Activated naive CD4-positive, alpha-beta T cell treated with anti-CD3 and anti-CD28 coated beads, Interleukin-2, amount 10 ng/mL, durations not matched to agents 7 days and 5 days (primary cell): ENCODE measurements around the gene OGFR.

ENCODE experiments used
- CTCF ChIA-PET: fragments of 350-600 bp; sonication (Branson Sonifier 250); formaldehyde crosslinking; loops from one replicate; lab custom pipeline; 2021; ENCODE audit warnings: antibody characterized with exemption; lab: Charles Lee
- DNase-seq: peaks from one replicate; pipeline ENCODE4 v3.0.0-alpha.2; 2020
- H3K27ac Mint-ChIP-seq: one replicate; pipeline ENCODE4 v1.8.0; 2021; ENCODE audit warnings: mild to moderate bottlenecking, moderate library complexity, mixed read lengths
- H3K27me3 Mint-ChIP-seq: one replicate; pipeline ENCODE4 v1.8.0; 2021; ENCODE audit warnings: mild to moderate bottlenecking, mixed read lengths
- H3K36me3 Mint-ChIP-seq: one replicate; pipeline ENCODE4 v1.8.0; 2021; ENCODE audit warnings: mixed read lengths
- H3K4me1 Mint-ChIP-seq: one replicate; pipeline ENCODE4 v1.8.0; 2021; ENCODE audit warnings: mixed read lengths
- H3K4me3 Mint-ChIP-seq: one replicate; pipeline ENCODE4 v1.8.0; 2021; ENCODE audit warnings: mild to moderate bottlenecking, moderate library complexity, mixed read lengths
- H3K9me3 Mint-ChIP-seq: one replicate; pipeline ENCODE4 v1.8.0; 2021; ENCODE audit warnings: mixed read lengths

The OGFR gene

DNA sequence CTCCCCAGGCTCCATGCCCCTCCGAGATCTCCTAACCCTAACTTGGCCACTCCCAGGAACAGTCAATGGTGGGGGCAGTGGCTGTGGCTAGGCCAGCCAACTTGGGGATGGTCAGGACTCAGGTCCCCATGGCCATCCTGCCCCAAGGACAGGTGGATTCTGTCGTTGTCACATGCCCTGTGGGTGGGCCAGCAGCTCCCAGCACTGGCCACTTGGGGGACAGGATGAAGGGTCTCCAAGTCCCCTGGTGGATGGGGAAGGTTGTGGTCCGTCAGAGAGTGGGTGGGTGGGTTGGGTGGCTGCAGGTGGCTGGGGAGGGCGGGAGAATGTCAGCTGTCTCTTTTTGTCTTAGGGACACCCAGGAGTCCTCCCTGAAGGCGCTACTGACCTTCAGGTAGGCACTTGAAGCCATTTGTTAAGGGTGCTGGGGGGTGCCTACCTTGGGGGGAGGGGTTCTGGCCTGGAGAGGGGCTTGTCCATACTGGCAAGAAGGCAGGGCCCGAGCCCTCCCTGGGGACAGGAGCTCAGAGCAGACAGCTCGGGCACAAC lies 17.7 kb downstream of the OGFR start:
- Mint-ChIP-seq H3K27ac (no peak overlapping the region), H3K27me3 (peaks cover 42% of the 10 kb centered on the region), H3K36me3 (no peaks in the 10 kb centered on the region), H3K4me3 (no peak overlapping the region), H3K4me1 (peaks cover 4% of the 10 kb centered on the region), H3K9me3 (no peaks in the 10 kb centered on the region)
- DNase-seq: no peak
- CTCF ChIA-PET: interaction anchor here (0.7 to 1.3 kb wide), 5 partner anchors 8 to 233 kb away, joined by 3 to 8 read pairs (median 3); no protein-coding TSS in a partner anchor

DNA sequence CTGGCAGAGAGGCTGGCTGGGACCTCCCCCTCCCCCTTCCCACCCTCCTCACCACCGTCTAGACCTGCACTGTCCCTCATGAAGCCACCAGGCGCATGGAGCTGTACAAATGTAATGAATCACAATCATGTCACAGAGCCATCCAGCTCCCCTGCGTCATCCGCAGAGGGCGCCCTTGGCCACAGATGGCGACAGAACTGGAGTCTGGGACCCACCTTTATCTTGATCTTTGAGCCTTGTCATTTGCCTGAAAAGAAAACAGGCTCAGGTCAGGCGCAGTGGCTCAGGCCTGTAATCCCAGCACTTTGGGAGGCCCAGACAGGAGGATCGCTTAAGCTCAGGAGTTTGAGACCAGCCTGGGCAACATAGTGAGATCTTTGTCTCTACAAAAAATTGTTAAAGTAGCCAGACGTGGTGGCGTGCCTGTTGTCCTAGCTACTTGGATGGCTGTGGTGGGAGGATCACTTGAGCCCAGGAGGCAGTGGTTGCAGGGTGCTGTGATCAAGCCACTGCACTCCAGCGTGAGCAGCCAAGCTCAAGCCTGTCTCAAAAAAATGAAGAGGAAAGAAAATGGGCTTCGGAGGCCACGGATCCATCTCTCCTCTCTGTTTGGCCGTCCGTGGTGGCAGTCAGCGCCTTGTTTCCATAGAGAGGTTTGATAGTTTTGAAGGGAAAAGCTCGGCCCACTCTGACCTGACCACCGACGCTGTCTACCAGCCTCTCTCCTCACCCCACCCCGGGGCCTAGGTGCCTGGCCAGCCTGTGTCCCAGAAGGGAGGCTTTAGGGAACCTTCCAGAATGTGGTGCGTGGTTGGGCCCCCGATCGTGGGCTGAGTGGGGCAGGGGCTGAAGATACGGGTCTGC lies 18.4 kb downstream of the OGFR start:
- no peak overlapping the region for H3K4me3 Mint-ChIP-seq
- CTCF ChIA-PET: interaction anchor here (0.7 to 1.3 kb wide), 5 partner anchors 9 to 232 kb away, joined by 3 to 8 read pairs (median 3); no protein-coding TSS in a partner anchor
- DNase-seq: peak; percentile 68

DNA sequence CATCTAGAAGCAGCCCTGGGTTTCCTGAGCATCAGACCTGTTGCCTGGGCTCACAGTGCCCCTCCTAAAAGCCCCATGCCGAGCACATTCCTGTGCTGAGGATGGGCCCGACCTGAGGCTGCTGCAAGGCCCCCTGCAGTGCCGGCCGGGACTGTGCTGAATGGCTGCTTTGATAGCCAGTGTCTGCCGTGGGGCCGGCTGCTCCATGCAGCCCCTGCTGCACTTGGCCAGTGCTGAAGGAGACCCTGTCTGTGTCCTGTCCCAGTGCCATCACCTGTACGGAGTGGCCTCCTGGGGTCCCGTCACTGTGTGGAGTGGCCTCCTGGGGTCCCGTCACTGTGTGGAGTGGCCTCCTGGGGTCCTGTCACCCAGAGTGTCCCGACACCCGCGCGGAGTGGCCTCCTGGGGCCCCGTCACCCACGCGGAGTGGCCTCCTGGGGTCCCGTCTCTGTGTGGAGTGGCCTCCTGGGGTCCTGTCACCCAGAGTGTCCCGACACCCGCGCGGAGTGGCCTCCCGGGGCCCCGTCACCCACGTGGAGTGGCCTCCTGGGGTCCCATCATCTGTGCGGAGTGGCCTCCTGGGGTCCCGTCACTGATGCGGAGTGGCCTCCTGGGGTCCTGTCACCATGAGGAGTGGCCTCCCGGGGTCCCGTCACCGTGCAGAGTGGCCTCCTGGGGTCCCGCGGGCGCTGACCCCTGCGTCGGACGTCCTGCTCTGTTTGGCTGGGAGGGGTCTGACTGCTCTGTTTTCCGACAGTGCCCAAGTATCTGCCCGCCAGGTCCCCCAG lies 19.2 kb downstream of the OGFR start:
- Mint-ChIP-seq H3K9me3 (no peaks in the 10 kb centered on the region), H3K27me3 (peaks cover 26% of the 10 kb centered on the region), H3K27ac (no peak overlapping the region), H3K4me3 (no peak overlapping the region), H3K4me1 (peaks cover 4% of the 10 kb centered on the region), H3K36me3 (no peaks in the 10 kb centered on the region)
- no peak for DNase-seq
- CTCF ChIA-PET: interaction anchor here (1.0 to 1.3 kb wide), 3 partner anchors 16 to 185 kb away, joined by 3 to 8 read pairs (median 6); no protein-coding TSS in a partner anchor

More for the DNA sequence above, 18.4 kb downstream of the OGFR start:
- no peak overlapping the region for H3K27ac Mint-ChIP-seq
- H3K9me3 Mint-ChIP-seq: no peaks in the 10 kb centered on the region
- H3K4me1 Mint-ChIP-seq: peaks cover 4% of the 10 kb centered on the region
- no peaks in the 10 kb centered on the region for H3K36me3 Mint-ChIP-seq
- H3K27me3 Mint-ChIP-seq: peaks cover 35% of the 10 kb centered on the region

DNA sequence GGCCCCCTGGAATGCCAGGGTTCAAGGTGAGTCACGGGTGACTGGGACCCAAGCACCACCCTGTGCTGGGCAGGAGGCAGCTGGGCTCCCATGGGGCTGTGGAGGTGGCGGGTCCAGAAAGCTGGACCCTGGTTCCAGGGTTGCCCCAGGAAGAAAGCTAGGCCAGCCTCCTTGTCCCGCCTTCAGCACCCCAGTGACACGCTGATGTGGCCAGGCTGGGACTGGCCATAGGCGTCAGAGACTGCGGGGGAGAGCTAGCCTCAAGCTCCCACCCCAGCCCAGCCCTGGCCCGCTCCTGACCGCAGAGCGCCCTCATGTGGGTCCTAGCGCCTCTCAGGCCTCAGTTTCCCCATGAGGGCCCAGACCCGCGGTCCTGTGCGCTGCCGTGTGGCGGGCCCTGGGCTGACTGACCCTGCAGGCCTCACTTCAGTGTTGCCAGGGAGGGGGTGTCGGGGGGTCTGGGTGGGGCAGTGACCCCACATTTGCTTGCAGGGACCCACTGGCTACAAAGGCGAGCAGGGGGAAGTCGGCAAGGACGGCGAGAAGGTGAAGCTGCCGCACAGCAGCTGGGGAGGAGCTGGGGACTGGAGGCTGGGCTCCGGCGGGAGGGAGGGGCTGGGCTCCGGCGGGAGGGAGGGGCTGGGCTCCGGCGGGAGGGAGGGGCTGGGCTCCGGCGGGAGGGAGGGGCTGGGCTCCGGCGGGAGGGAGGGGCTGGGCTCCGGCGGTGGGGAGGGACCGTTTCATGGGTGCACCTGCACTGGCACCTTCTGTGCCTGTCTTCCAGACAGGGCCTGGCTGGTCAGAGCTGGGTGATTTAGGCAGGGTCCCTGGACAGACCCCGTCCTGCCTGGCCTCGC lies 20.1 kb downstream of the OGFR start:
- DNase-seq: peak; percentile 65
- Mint-ChIP-seq H3K9me3 (no peaks in the 10 kb centered on the region), H3K36me3 (no peaks in the 10 kb centered on the region), H3K27me3 (peaks cover 18% of the 10 kb centered on the region), H3K4me1 (peaks cover 4% of the 10 kb centered on the region), H3K27ac (no peak overlapping the region), H3K4me3 (no peak overlapping the region)
- CTCF ChIA-PET: interaction anchor here (0.8 kb wide), 1 partner anchor 16 kb away, joined by 3 read pairs; no protein-coding TSS in a partner anchor

DNA sequence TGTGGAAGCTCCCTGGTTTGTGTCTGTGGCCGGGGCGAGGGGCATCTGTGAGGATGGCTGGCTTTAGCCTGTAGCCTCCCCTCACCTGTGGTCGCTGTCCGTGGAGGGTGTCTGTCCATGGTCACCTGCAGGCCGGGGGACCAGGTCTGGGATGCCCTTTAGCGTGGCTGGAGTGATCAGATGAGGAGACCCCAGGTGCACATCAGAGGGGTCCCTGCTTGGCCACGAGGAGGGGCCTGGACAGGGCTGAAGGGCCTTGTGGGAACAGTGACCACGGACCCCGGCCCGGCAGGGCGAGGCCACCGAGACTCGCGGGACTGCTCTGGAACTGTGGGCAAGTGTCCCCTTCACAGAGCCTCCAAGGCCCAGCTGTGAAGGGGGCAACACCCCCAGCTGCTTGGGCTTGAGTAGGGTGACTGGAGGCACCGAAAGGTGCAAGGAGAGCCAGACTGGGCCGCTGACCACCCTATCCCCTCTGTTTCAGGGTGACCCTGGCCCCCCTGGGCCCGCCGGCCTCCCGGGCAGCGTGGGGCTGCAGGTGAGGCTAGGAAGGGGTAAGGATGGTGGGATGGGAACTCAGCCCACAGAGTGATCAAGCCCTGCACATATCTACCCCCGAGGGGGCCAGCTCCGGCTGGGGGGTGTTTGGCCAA lies 20.8 kb downstream of the OGFR start:
- H3K9me3 Mint-ChIP-seq: no peaks in the 10 kb centered on the region
- peaks cover 10% of the 10 kb centered on the region for H3K27me3 Mint-ChIP-seq
- DNase-seq: no peak
- peaks cover 4% of the 10 kb centered on the region for H3K4me1 Mint-ChIP-seq
- CTCF ChIA-PET: interaction anchor here (0.8 kb wide), 1 partner anchor 17 kb away, joined by 3 read pairs; no protein-coding TSS in a partner anchor
- no peak overlapping the region for H3K27ac Mint-ChIP-seq
- H3K36me3 Mint-ChIP-seq: no peaks in the 10 kb centered on the region
- no peak overlapping the region for H3K4me3 Mint-ChIP-seq

DNA sequence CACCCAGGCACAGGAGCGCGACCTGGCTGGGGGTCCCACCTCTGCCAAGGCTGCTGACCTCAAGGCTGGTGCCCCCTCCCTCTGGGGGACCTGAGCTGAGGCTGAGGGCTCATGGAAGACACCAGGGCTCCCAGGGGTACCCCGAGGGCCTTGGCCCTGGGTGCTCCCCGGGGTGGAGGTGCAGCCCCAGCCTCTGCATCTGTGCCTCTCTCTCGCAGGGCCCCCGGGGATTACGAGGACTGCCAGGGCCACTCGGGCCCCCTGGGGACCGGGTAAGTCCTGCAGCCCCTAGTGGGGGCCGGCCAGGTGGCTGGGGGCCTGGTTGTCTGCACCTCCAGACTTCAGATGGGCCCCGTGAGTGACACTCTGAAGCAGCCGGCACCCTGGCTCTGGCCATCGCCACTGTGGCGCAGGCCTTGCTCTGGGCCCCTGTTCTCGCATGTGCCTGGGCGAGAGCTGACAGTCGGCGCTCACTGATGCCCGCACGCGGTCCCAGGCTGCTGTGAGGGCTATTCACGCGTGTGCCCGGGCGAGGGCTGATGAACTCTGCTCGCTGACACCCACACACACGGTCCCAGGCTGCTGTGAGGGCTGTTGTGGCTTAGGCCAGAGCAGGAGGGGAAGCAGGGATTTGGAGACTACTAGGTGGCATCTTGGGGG lies 21.5 kb downstream of the OGFR start:
- H3K36me3 Mint-ChIP-seq: no peaks in the 10 kb centered on the region
- no peak for DNase-seq
- H3K27ac Mint-ChIP-seq: no peak overlapping the region
- no peak overlapping the region for H3K4me3 Mint-ChIP-seq
- CTCF ChIA-PET: no interaction called here
- H3K9me3 Mint-ChIP-seq: no peaks in the 10 kb centered on the region
- H3K27me3 Mint-ChIP-seq: peaks cover 4% of the 10 kb centered on the region
- H3K4me1 Mint-ChIP-seq: peaks cover 4% of the 10 kb centered on the region

DNA sequence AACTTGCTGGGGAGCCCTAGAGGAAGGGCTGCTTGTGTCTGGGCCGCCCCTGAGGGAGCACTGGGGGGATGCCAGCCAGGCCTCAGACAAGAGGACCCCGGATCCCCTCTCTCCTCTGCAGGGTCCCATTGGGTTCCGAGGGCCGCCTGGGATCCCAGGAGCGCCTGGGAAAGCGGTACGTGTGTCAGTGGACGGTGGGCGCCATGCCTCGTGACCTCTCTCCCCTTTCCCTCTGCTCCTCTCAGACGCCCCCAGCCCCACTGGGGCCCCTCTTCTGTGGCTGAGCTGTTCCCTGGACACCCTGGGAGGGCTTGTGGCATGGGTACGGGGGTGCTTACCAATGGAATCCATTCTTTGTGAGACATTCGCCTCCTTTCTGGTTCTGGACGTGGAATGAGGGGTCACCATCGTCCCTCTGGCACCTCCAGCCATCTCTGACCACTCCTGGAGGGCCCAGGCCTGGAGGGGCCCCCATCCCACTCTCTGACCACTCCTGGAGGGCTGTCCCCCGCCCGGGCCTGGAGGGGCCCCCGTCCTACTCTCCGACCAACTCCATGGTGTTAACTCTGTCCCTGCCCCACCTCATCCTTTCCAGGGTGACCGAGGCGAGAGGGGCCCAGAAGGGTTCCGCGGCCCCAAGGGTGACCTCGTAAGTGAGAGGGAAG lies 22.1 kb downstream of the OGFR start:
- peaks cover 4% of the 10 kb centered on the region for H3K4me1 Mint-ChIP-seq
- no peak overlapping the region for H3K27ac Mint-ChIP-seq
- no peaks in the 10 kb centered on the region for H3K9me3 Mint-ChIP-seq
- H3K4me3 Mint-ChIP-seq: no peak overlapping the region
- CTCF ChIA-PET: no interaction called here
- DNase-seq: no peak
- H3K36me3 Mint-ChIP-seq: no peaks in the 10 kb centered on the region
- H3K27me3 Mint-ChIP-seq: peaks cover 4% of the 10 kb centered on the region

DNA sequence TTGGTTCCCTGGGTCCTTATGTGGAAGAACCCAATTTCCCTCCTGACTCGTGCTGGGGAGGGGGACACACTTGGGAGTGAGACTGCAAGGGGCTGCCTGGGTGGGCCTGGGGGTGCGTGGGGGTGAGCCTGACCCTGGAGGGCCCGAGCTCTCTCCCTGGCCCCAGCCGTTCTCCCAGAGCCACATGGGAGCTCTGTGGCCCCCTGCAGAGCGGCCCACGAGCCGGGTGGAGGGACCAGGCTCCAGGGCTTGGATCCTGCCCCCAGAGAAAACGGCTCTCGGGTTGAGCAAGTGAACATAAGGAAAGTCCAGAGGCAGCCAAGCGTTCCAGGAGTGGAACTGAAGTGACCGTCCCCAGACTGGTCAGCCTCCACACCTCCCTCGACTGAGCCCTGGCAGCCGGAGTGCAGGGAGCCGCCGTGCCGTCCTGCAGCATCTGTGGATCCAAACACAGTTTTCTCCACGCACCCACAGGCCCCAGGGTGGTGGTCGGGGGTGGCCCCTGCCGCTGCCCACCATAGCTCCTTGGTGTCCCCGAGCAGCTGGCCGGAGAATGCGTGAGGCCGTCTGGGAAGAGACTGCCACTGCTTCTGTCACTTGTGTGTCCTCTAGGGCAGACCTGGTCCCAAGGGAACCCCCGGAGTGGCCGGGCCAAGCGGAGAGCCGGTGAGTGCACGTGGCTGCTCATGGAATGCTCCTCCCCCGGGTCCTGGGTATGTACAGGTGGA lies 22.8 kb downstream of the OGFR start:
- Mint-ChIP-seq H3K27ac (no peak overlapping the region), H3K36me3 (no peaks in the 10 kb centered on the region), H3K4me3 (no peak overlapping the region), H3K9me3 (no peaks in the 10 kb centered on the region), H3K27me3 (peaks cover 7% of the 10 kb centered on the region), H3K4me1 (peaks cover 4% of the 10 kb centered on the region)
- DNase-seq: no peak
- CTCF ChIA-PET: no interaction called here

DNA sequence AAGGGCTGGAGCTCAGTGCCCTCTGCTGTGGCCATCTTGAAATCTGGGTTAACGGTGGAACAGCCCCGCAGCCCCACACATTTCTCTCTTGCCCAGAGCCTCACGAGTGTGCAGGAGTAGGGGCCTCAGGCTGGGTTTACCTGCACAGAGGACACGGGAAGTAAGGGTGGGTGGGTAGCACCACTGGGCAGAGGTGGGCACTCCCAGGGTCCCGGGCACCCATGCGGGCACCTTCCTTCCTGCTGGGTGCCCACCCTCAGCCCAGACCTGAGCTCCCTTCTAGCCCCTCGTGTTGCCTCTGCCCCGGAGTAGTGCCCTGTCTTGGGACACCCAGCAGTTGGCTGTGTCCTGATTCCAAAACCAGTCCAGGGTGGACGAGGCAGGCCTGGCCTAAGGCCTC lies 23.4 kb downstream of the OGFR start:
- CTCF ChIA-PET: no interaction called here
- no peak for DNase-seq
- no peak overlapping the region for H3K27ac Mint-ChIP-seq
- H3K36me3 Mint-ChIP-seq: no peaks in the 10 kb centered on the region
- H3K4me1 Mint-ChIP-seq: peaks cover under 1% of the 10 kb centered on the region
- peaks cover 5% of the 10 kb centered on the region for H3K27me3 Mint-ChIP-seq
- H3K9me3 Mint-ChIP-seq: no peaks in the 10 kb centered on the region
- H3K4me3 Mint-ChIP-seq: no peak overlapping the region

DNA sequence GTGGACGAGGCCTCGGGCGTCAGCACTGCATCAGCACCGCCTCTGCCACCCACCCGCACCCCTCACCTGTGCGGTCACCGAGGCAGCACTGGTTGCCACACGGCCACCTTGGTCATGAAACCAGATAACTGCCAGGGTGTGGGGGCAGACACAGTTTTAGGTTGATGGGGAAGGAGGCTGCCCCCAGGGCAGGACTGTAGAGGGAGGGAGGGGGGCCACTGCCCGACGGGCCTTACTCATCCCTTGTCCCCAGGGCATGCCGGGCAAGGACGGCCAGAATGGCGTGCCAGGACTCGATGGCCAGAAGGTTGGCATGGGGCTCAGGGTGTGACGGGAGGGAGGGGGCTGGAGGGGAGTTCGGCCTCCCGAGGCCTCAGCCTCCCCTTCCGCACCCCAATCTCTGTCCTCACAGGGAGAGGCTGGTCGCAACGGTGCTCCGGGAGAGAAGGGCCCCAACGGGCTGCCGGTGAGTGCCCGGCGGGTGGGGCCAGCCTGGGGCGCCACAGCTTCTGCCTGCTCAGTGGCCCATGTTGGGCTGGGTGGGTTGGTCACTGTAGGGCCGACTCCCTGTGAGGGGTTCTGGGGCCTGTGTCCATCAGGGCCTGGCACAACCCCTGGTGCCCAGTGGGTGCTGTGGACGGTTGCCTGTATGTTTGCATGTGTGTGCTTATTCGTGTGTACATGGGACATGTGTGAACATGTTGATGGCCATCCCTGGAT lies 24.0 kb downstream of the OGFR start:
- CTCF ChIA-PET: no interaction called here
- Mint-ChIP-seq H3K27ac (no peak overlapping the region), H3K4me1 (no peaks in the 10 kb centered on the region), H3K9me3 (no peaks in the 10 kb centered on the region), H3K4me3 (no peak overlapping the region), H3K27me3 (peaks cover 3% of the 10 kb centered on the region), H3K36me3 (no peaks in the 10 kb centered on the region)
- no peak for DNase-seq
